HCT116 (cell line): ENCODE data around the gene ARCN1.

ENCODE experiments used
- EGR1 ChIP-seq: IDR thresholded peaks from 2 replicates; pipeline ENCODE4 v1.6.1; 2012; ENCODE audit warnings: low read depth
- EZH2phosphoT487 ChIP-seq: fragments of 200-600 bp; IDR thresholded peaks from 2 replicates; pipeline ENCODE4 v1.6.1; 2018; ENCODE audit warnings: antibody characterized with exemption, borderline replicate concordance
- POLR2A ChIP-seq: IDR thresholded peaks from 2 replicates; pipeline ENCODE4 v1.7.0; 2011; ENCODE audit warnings: borderline replicate concordance; ENCODE audit not compliant: insufficient read depth, insufficient read length; ENCODE audit errors: extremely low read depth
- POLR2AphosphoS5 ChIP-seq: IDR thresholded peaks from 2 replicates; pipeline ENCODE4 v1.6.1; 2011; ENCODE audit warnings: mild to moderate bottlenecking, low read depth, low read length, moderate library complexity
- SP1 ChIP-seq: IDR thresholded peaks from 2 replicates; pipeline ENCODE4 v1.6.1; 2012; ENCODE audit warnings: low read depth
- YY1 ChIP-seq: IDR thresholded peaks from 2 replicates; pipeline ENCODE4 v1.6.1; 2011; ENCODE audit warnings: low read length, low read depth, moderate library complexity, mild to moderate bottlenecking; ENCODE audit not compliant: insufficient replicate concordance; ENCODE audit errors: extremely low read depth
- TF ChIP-seq, protein P1 (sequence below), 3 experiments: fragments of 200-600 bp in 1 of 3; sonication (generic) in 1 of 3; IDR thresholded peaks in 2 of 3; conservative IDR thresholded peaks in 1 of 3; 2 replicates each; pipeline ENCODE4 v1.5.1; 2012 to 2017; ENCODE audit warnings: low read depth in 2 of 3, low read length in 2 of 3, antibody characterized with exemption in 1 of 3, borderline replicate concordance in 1 of 3, control low read depth in 1 of 3, mild to moderate bottlenecking in 1 of 3, mixed read lengths in 1 of 3, mixed run types in 1 of 3, moderate library complexity in 1 of 3; ENCODE audit not compliant: insufficient read depth in 1 of 3

DNA sequence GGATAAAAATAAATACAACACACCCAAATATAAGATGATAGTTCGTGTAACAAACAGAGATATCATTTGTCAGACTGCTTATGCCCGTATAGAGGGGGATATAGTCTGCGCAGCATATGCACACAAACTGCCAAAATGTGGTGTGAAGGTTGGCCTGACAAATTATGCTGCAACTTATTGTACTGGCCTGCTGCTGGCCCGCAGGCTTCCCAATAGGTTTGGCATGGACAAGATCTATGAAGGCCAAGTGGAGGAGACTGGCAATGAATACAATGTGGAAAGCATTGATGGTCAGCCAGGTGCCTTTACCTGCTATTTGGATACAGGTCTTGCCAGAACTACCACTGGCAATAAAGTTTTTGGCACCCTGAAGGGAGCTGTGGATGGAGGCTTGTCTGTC, 11.4 kb upstream of the ARCN1 start:
- TF ChIP-seq, protein P1, sequence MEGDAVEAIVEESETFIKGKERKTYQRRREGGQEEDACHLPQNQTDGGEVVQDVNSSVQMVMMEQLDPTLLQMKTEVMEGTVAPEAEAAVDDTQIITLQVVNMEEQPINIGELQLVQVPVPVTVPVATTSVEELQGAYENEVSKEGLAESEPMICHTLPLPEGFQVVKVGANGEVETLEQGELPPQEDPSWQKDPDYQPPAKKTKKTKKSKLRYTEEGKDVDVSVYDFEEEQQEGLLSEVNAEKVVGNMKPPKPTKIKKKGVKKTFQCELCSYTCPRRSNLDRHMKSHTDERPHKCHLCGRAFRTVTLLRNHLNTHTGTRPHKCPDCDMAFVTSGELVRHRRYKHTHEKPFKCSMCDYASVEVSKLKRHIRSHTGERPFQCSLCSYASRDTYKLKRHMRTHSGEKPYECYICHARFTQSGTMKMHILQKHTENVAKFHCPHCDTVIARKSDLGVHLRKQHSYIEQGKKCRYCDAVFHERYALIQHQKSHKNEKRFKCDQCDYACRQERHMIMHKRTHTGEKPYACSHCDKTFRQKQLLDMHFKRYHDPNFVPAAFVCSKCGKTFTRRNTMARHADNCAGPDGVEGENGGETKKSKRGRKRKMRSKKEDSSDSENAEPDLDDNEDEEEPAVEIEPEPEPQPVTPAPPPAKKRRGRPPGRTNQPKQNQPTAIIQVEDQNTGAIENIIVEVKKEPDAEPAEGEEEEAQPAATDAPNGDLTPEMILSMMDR (IDR thresholded peaks at IDR 0.05 in 2 of 3, conservative IDR thresholded peaks at IDR 0.05 in 1 of 3; ENCODE audit: borderline replicate concordance in 1 of 3, insufficient read depth in 1 of 3, low read depth in 2 of 3, low read length in 2 of 3) = no peak
- no peak for TF ChIP-seq YY1
- no peak for TF ChIP-seq POLR2AphosphoS5
- no peak for TF ChIP-seq SP1
- TF ChIP-seq EGR1 = no peak
- TF ChIP-seq POLR2A = no peak
- no peak for TF ChIP-seq EZH2phosphoT487
